Adipose tissue (tissue), 3 donors: ENCODE measurements around the gene APBB2. TPM values are rescaled to one million over a fixed set of nuclear protein-coding genes. Genes with fewer than 3 reads are reported as not detected.

Experiments
- H3K27ac ChIP-seq: one replicate; pipeline ENCODE4 v1.5.1; 2013; ENCODE audit warnings: low read depth, low read length
- WGBS, 3 donors: extraction: QIAGEN DNeasy Blood & Tissue Kit; methylation state at CpG; one replicate each; pipeline ENCODE4 v1.1.7; 2013; 5-methylcytosine and 5-hydroxymethylcytosine counted together
- polyA plus RNA-seq, 3 donors: library from polyadenylated mRNA; stranded (reverse); fragments of 200-250 nt; gene quantifications; one replicate each; pipeline ENCODE4 v1.2.3, GENCODE V29; 2013
- donor health status: healthy with polysubstance abuse.
- donor health status: Bipolar disorder and iron deficiency.
- donor health status: healthy.

The APBB2 gene
- polyA plus RNA-seq, 3 donors = 6.1 to 36.6 (median 27.3) TPM

- H3K27ac ChIP-seq = no peak overlapping the region
- 92 to 94% (median 92%) methylated on average over 5 of the region's 5 CpGs for WGBS, 3 donors
Measured at GRCh38 chr4:40888933-40889332, 325.4 kb downstream of the APBB2 start.

GRCh38 chr4:40887764-40888131, 326.6 kb downstream of the APBB2 start:
- H3K27ac ChIP-seq = no peak overlapping the region
- WGBS, 3 donors = 62 to 84% (median 67%) methylated on average over 10 of the region's 10 CpGs

- H3K27ac ChIP-seq = no peak overlapping the region
- WGBS, 3 donors = 88 to 93% (median 91%) methylated on average over 7 of the region's 7 CpGs
Measured at GRCh38 chr4:40886931-40887763, 327.2 kb downstream of the APBB2 start.

- H3K27ac ChIP-seq = no peak overlapping the region
- 87 to 91% (median 90%) methylated on average over 4 of the region's 4 CpGs for WGBS, 3 donors
Measured at GRCh38 chr4:40881851-40882250, 332.5 kb downstream of the APBB2 start.

- no peak overlapping the region for H3K27ac ChIP-seq
- WGBS, 3 donors = 73 to 91% (median 88%) methylated on average over 2 of the region's 2 CpGs
Measured at GRCh38 chr4:40881096-40881495, 333.2 kb downstream of the APBB2 start.

GRCh38 chr4:40878548-40879055, 335.7 kb downstream of the APBB2 start:
- 78 to 96% (median 91%) methylated on average over 6 of the region's 6 CpGs for WGBS, 3 donors
- no peak overlapping the region for H3K27ac ChIP-seq

GRCh38 chr4:40877081-40877480, 337.3 kb downstream of the APBB2 start:
- H3K27ac ChIP-seq = no peak overlapping the region
- WGBS, 3 donors = 93 to 94% (median 94%) methylated on average over 6 of the region's 6 CpGs

- WGBS, 3 donors = 12 to 99% (median 93%) methylated on average over 1 of the region's 1 CpG
- H3K27ac ChIP-seq = no peak overlapping the region
Measured at GRCh38 chr4:40875507-40876150, 338.7 kb downstream of the APBB2 start.

- H3K27ac ChIP-seq = no peak overlapping the region
- WGBS, 3 donors = 26 to 83% (median 77%) methylated on average over 3 of the region's 3 CpGs
Measured at GRCh38 chr4:40874901-40875300, 339.4 kb downstream of the APBB2 start.

GRCh38 chr4:40874331-40874730, 340.0 kb downstream of the APBB2 start:
- WGBS, 3 donors = 88 to 93% (median 91%) methylated on average over 7 of the region's 7 CpGs
- no peak overlapping the region for H3K27ac ChIP-seq

GRCh38 chr4:40871695-40872250, 342.6 kb downstream of the APBB2 start:
- no peak overlapping the region for H3K27ac ChIP-seq
- 97 to 99% (median 97%) methylated on average over 7 of the region's 7 CpGs for WGBS, 3 donors

- WGBS, 3 donors = 77 to 90% (median 85%) methylated on average over 4 of the region's 4 CpGs
- H3K27ac ChIP-seq = no peak overlapping the region
Measured at GRCh38 chr4:40870150-40870549, 344.2 kb downstream of the APBB2 start.

GRCh38 chr4:40865696-40866095, 348.6 kb downstream of the APBB2 start:
- H3K27ac ChIP-seq = no peak overlapping the region
- 62 to 84% (median 72%) methylated on average over 8 of the region's 8 CpGs for WGBS, 3 donors

GRCh38 chr4:40864531-40864930, 349.8 kb downstream of the APBB2 start:
- H3K27ac ChIP-seq = no peak overlapping the region
- 77 to 82% (median 80%) methylated on average over 4 of the region's 4 CpGs for WGBS, 3 donors

GRCh38 chr4:40858962-40859361, 355.4 kb downstream of the APBB2 start:
- WGBS, 3 donors = 70 to 92% (median 78%) methylated on average over 2 of the region's 2 CpGs

GRCh38 chr4:40857956-40858355, 356.4 kb downstream of the APBB2 start:
- H3K27ac ChIP-seq = no peak overlapping the region
- WGBS, 3 donors = 75 to 89% (median 78%) methylated on average over 2 of the region's 2 CpGs

More at GRCh38 chr4:40858962-40859361, 355.4 kb downstream of the APBB2 start:
- no peak overlapping the region for H3K27ac ChIP-seq

- H3K27ac ChIP-seq = no peak overlapping the region
- WGBS, 3 donors = 4 to 23% (median 22%) methylated on average over 34 to 51 of the region's 51 CpGs
Measured at GRCh38 chr4:40856840-40857362, 357.4 kb downstream of the APBB2 start.

GRCh38 chr4:40856277-40856839, 358.0 kb downstream of the APBB2 start:
- WGBS, 3 donors = 51 to 74% (median 59%) methylated on average over 16 of the region's 16 CpGs

GRCh38 chr4:40850496-40850895, 363.8 kb downstream of the APBB2 start:
- WGBS, 3 donors = 78 to 88% (median 87%) methylated on average over 4 of the region's 4 CpGs
- H3K27ac ChIP-seq = no peak overlapping the region

More at GRCh38 chr4:40856277-40856839, 358.0 kb downstream of the APBB2 start:
- H3K27ac ChIP-seq = no peak overlapping the region
